ENCODE data around the gene EXD3. TPM values are rescaled to one million over a fixed set of nuclear protein-coding genes. Genes with fewer than 3 reads are reported as not detected.

Gene EXD3
- total RNA-seq, 2 experiments from 2014 or later, result 20.8 to 27.0 TPM

- no peaks in the 10 kb centered on the region; the same call in 1 of the 2 replicates for H4K20me1 ChIP-seq (ENCODE audit: insufficient read depth, low read length)
- no peak overlapping the region for H3K4me2 ChIP-seq (ENCODE audit: low read length)
- ChIA-PET POLR2A (no interaction called here), CTCF (ENCODE audit: unreplicated experiment) (no interaction called here)
- no peak overlapping the region for H2AFZ ChIP-seq (ENCODE audit: low read length)
- H3K79me2 ChIP-seq (ENCODE audit: insufficient read depth, low read depth, low read length), result no peaks in the 10 kb centered on the region
- H3K36me3 ChIP-seq (ENCODE audit: insufficient read depth, low read length), result no peaks in the 10 kb centered on the region
- no peak for DNase-seq (ENCODE audit: low spot score)
- H3K4me3 ChIP-seq (ENCODE audit: low read depth, low read length, poor library complexity, severe bottlenecking), result no peak overlapping the region
- peaks cover 3% of the 10 kb centered on the region for H3K4me1 ChIP-seq (ENCODE audit: insufficient read depth, low read length, poor library complexity, severe bottlenecking)
- H3K27ac ChIP-seq (ENCODE audit: low read depth, low read length, poor library complexity, severe bottlenecking), result no peak overlapping the region
- intact Hi-C loops (cut with micrococcal nuclease; ENCODE audit: unreplicated experiment), result no loop called here
- TF ChIP-seq EZH2phosphoT487 (IDR thresholded peaks at IDR 0.05; ENCODE audit: borderline replicate concordance, low read depth, low read length) (no peak), CTCF (conservative IDR thresholded peaks at IDR 0.05; ENCODE audit: low read length) (no peak)
- H3K9me3 ChIP-seq (ENCODE audit: low read length), result no peaks in the 10 kb centered on the region
- BruUV-seq (replicated peaks), result no TSS peak
- H3K9me2 ChIP-seq (ENCODE audit: insufficient read depth, low read length), result no peaks in the 10 kb centered on the region
Measured at GRCh38 chr9:137435381-137435891, 12.5 kb upstream of the EXD3 start.

- H3K4me1 ChIP-seq (ENCODE audit: insufficient read depth, low read length, poor library complexity, severe bottlenecking), result peaks cover 10% of the 10 kb centered on the region
- H3K4me3 ChIP-seq (ENCODE audit: low read depth, low read length, poor library complexity, severe bottlenecking), result no peak overlapping the region
- H3K9me2 ChIP-seq (ENCODE audit: insufficient read depth, low read length), result no peaks in the 10 kb centered on the region
- H3K9me3 ChIP-seq (ENCODE audit: low read length), result no peaks in the 10 kb centered on the region
- BruUV-seq (replicated peaks), result no TSS peak
- ChIA-PET CTCF (ENCODE audit: unreplicated experiment) (no interaction called here), POLR2A (no interaction called here)
- no peaks in the 10 kb centered on the region for H3K36me3 ChIP-seq (ENCODE audit: insufficient read depth, low read length)
- H2AFZ ChIP-seq (ENCODE audit: low read length), result no peak overlapping the region
- no peak overlapping the region for H3K27ac ChIP-seq (ENCODE audit: low read depth, low read length, poor library complexity, severe bottlenecking)
- intact Hi-C loops (cut with micrococcal nuclease; ENCODE audit: unreplicated experiment), result no loop called here
- DNase-seq (ENCODE audit: low spot score), result no peak
- no peaks in the 10 kb centered on the region for H3K79me2 ChIP-seq (ENCODE audit: insufficient read depth, low read depth, low read length)
- no peaks in the 10 kb centered on the region; the same call in 1 of the 2 replicates for H4K20me1 ChIP-seq (ENCODE audit: insufficient read depth, low read length)
- TF ChIP-seq CTCF (conservative IDR thresholded peaks at IDR 0.05; ENCODE audit: low read length) (no peak), EZH2phosphoT487 (IDR thresholded peaks at IDR 0.05; ENCODE audit: borderline replicate concordance, low read depth, low read length) (no peak)
- no peak overlapping the region for H3K4me2 ChIP-seq (ENCODE audit: low read length)
Measured at GRCh38 chr9:137434498-137435380, 11.8 kb upstream of the EXD3 start.

GRCh38 chr9:137433916-137434431, 11.0 kb upstream of the EXD3 start:
- Histone ChIP-seq H3K9me2 (ENCODE audit: insufficient read depth, low read length) (no peaks in the 10 kb centered on the region), H3K27ac (ENCODE audit: low read depth, low read length, poor library complexity, severe bottlenecking) (no peak overlapping the region), H4K20me1 (ENCODE audit: insufficient read depth, low read length) (no peaks in the 10 kb centered on the region; the same call in 1 of the 2 replicates), H3K4me3 (ENCODE audit: low read depth, low read length, poor library complexity, severe bottlenecking) (no peak overlapping the region), H2AFZ (ENCODE audit: low read length) (no peak overlapping the region), H3K36me3 (ENCODE audit: insufficient read depth, low read length) (no peaks in the 10 kb centered on the region), H3K9me3 (ENCODE audit: low read length) (no peaks in the 10 kb centered on the region), H3K4me1 (ENCODE audit: insufficient read depth, low read length, poor library complexity, severe bottlenecking) (peaks cover 15% of the 10 kb centered on the region), H3K79me2 (ENCODE audit: insufficient read depth, low read depth, low read length) (no peaks in the 10 kb centered on the region), H3K4me2 (ENCODE audit: low read length) (no peak overlapping the region)
- intact Hi-C loops (cut with micrococcal nuclease; ENCODE audit: unreplicated experiment), result no loop called here
- DNase-seq (ENCODE audit: low spot score), result no peak
- ChIA-PET CTCF (ENCODE audit: unreplicated experiment) (no interaction called here), POLR2A (no interaction called here)
- TF ChIP-seq CTCF (conservative IDR thresholded peaks at IDR 0.05; ENCODE audit: low read length) (no peak), EZH2phosphoT487 (IDR thresholded peaks at IDR 0.05; ENCODE audit: borderline replicate concordance, low read depth, low read length) (no peak)
- BruUV-seq (replicated peaks), result no TSS peak
